GM12875 (cell line): ENCODE results near the gene GPR171.

Source experiments
- H3K4me3 ChIP-seq: one replicate; pipeline ENCODE4 v1.5.1; 2011; ENCODE audit warnings: low read depth, low read length, control low read depth
- CTCF ChIP-seq: IDR thresholded peaks from 2 replicates; pipeline ENCODE4 v1.5.1; 2011; ENCODE audit warnings: low read depth, mild to moderate bottlenecking, control low read depth, inconsistent platforms, low read length, moderate library complexity, borderline replicate concordance; ENCODE audit not compliant: insufficient read depth

The GPR171 gene

GRCh38 chr3:151204530-151205402 is 1.8 kb upstream of the GPR171 start:
- no peak for TF ChIP-seq CTCF
- H3K4me3 ChIP-seq, result no peak overlapping the region

GRCh38 chr3:151201051-151201730 is 1.8 kb downstream of the GPR171 start:
- no peak for TF ChIP-seq CTCF
- no peak overlapping the region for H3K4me3 ChIP-seq

- H3K4me3 ChIP-seq, result no peak overlapping the region
- TF ChIP-seq CTCF, result no peak
Observed at GRCh38 chr3:151200586-151200985, 2.4 kb downstream of the GPR171 start.

- TF ChIP-seq CTCF, result no peak
- no peak overlapping the region for H3K4me3 ChIP-seq
Observed at GRCh38 chr3:151199554-151200438, 3.2 kb downstream of the GPR171 start.

- H3K4me3 ChIP-seq, result no peak overlapping the region
- no peak for TF ChIP-seq CTCF
Observed at GRCh38 chr3:151198849-151199248, 4.2 kb downstream of the GPR171 start.

GRCh38 chr3:151197981-151198767 is 4.8 kb downstream of the GPR171 start:
- no peak for TF ChIP-seq CTCF
- no peak overlapping the region for H3K4me3 ChIP-seq
